ENCODE results near the gene ZFYVE28. TPM values are rescaled to one million over a fixed set of nuclear protein-coding genes. Genes with fewer than 3 reads are reported as not detected.

The ZFYVE28 gene
- total and polyA plus RNA-seq, 2 of the 8 experiments (the other 6 are each of a cell fraction or from before 2014, with no cell fraction given): 1.7 to 4.9 TPM

DNA sequence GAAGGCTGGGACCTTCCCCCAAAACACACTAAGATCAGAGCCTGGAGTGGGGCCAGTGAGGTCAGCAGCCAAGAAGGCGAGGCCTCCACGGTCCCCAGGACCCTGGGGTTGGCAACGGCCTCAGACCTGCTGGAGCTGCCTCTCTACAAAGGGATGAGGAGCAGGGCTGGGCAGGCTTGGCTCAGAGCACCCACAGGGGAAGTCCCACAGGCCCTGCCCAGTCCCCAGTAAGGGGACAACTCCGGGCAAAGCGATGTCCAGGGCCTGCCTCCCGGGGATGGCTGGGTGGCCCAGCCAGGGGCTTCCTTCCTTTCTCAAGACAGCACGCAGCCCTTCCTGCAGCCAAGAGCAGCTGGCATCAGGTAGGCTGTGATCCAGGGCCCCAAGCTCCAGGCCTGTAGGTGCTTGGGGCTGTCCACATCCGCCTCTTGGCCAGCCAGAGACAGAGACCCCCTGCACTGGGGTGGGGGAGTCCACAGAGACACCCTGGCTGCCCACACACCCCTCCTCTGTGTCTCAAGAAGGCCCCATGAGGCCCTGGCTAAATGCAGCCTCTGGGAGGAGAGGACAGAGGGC lies 162.2 kb downstream of the ZFYVE28 start (continued):
- TF ChIP-seq, protein P1, sequence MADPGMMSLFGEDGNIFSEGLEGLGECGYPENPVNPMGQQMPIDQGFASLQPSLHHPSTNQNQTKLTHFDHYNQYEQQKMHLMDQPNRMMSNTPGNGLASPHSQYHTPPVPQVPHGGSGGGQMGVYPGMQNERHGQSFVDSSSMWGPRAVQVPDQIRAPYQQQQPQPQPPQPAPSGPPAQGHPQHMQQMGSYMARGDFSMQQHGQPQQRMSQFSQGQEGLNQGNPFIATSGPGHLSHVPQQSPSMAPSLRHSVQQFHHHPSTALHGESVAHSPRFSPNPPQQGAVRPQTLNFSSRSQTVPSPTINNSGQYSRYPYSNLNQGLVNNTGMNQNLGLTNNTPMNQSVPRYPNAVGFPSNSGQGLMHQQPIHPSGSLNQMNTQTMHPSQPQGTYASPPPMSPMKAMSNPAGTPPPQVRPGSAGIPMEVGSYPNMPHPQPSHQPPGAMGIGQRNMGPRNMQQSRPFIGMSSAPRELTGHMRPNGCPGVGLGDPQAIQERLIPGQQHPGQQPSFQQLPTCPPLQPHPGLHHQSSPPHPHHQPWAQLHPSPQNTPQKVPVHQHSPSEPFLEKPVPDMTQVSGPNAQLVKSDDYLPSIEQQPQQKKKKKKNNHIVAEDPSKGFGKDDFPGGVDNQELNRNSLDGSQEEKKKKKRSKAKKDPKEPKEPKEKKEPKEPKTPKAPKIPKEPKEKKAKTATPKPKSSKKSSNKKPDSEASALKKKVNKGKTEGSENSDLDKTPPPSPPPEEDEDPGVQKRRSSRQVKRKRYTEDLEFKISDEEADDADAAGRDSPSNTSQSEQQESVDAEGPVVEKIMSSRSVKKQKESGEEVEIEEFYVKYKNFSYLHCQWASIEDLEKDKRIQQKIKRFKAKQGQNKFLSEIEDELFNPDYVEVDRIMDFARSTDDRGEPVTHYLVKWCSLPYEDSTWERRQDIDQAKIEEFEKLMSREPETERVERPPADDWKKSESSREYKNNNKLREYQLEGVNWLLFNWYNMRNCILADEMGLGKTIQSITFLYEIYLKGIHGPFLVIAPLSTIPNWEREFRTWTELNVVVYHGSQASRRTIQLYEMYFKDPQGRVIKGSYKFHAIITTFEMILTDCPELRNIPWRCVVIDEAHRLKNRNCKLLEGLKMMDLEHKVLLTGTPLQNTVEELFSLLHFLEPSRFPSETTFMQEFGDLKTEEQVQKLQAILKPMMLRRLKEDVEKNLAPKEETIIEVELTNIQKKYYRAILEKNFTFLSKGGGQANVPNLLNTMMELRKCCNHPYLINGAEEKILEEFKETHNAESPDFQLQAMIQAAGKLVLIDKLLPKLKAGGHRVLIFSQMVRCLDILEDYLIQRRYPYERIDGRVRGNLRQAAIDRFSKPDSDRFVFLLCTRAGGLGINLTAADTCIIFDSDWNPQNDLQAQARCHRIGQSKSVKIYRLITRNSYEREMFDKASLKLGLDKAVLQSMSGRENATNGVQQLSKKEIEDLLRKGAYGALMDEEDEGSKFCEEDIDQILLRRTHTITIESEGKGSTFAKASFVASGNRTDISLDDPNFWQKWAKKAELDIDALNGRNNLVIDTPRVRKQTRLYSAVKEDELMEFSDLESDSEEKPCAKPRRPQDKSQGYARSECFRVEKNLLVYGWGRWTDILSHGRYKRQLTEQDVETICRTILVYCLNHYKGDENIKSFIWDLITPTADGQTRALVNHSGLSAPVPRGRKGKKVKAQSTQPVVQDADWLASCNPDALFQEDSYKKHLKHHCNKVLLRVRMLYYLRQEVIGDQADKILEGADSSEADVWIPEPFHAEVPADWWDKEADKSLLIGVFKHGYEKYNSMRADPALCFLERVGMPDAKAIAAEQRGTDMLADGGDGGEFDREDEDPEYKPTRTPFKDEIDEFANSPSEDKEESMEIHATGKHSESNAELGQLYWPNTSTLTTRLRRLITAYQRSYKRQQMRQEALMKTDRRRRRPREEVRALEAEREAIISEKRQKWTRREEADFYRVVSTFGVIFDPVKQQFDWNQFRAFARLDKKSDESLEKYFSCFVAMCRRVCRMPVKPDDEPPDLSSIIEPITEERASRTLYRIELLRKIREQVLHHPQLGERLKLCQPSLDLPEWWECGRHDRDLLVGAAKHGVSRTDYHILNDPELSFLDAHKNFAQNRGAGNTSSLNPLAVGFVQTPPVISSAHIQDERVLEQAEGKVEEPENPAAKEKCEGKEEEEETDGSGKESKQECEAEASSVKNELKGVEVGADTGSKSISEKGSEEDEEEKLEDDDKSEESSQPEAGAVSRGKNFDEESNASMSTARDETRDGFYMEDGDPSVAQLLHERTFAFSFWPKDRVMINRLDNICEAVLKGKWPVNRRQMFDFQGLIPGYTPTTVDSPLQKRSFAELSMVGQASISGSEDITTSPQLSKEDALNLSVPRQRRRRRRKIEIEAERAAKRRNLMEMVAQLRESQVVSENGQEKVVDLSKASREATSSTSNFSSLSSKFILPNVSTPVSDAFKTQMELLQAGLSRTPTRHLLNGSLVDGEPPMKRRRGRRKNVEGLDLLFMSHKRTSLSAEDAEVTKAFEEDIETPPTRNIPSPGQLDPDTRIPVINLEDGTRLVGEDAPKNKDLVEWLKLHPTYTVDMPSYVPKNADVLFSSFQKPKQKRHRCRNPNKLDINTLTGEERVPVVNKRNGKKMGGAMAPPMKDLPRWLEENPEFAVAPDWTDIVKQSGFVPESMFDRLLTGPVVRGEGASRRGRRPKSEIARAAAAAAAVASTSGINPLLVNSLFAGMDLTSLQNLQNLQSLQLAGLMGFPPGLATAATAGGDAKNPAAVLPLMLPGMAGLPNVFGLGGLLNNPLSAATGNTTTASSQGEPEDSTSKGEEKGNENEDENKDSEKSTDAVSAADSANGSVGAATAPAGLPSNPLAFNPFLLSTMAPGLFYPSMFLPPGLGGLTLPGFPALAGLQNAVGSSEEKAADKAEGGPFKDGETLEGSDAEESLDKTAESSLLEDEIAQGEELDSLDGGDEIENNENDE (IDR thresholded peaks at IDR 0.05; ENCODE audit: insufficient replicate concordance, low read length): no peak
- no peak for TF ChIP-seq FOSL1 (IDR thresholded peaks at IDR 0.05; ENCODE audit: insufficient read depth, low read depth, low read length)
- TF ChIP-seq CHD1 (IDR thresholded peaks at IDR 0.05; ENCODE audit: low read depth, low read length): no peak
- TF ChIP-seq, protein P2, sequence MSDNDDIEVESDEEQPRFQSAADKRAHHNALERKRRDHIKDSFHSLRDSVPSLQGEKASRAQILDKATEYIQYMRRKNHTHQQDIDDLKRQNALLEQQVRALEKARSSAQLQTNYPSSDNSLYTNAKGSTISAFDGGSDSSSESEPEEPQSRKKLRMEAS (IDR thresholded peaks at IDR 0.05): no peak
- TF ChIP-seq MAFK (IDR thresholded peaks at IDR 0.05; ENCODE audit: low read depth, low read length): no peak
- TF ChIP-seq EGR1 (IDR thresholded peaks at IDR 0.05; ENCODE audit: borderline replicate concordance, low read depth, low read length): no peak
- TF ChIP-seq, protein P3, sequence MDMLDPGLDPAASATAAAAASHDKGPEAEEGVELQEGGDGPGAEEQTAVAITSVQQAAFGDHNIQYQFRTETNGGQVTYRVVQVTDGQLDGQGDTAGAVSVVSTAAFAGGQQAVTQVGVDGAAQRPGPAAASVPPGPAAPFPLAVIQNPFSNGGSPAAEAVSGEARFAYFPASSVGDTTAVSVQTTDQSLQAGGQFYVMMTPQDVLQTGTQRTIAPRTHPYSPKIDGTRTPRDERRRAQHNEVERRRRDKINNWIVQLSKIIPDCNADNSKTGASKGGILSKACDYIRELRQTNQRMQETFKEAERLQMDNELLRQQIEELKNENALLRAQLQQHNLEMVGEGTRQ (IDR thresholded peaks at IDR 0.05; ENCODE audit: low read length): no peak
- no peak for TF ChIP-seq JUND (IDR thresholded peaks at IDR 0.05; ENCODE audit: low read length)
- TF ChIP-seq KDM4A (IDR thresholded peaks at IDR 0.05; ENCODE audit: low read depth, low read length, severe bottlenecking): no peak

All from H1 (cell line).